OCI-LY7 (cell line): ENCODE data around the gene ZNF417.

Source experiments
- EZH2phosphoT487 ChIP-seq: fragments of 200-600 bp; sonication (generic); IDR thresholded peaks from 2 replicates; pipeline ENCODE4 v1.6.1; 2018; ENCODE audit warnings: low read depth, borderline replicate concordance, mild to moderate bottlenecking, mixed run types, antibody characterized with exemption, low read length, moderate library complexity, mixed read lengths
- TF ChIP-seq, protein P1 (sequence below): fragments of 200-600 bp; sonication (generic); conservative IDR thresholded peaks from 2 replicates; pipeline ENCODE4 v1.5.1; 2014; ENCODE audit warnings: mild to moderate bottlenecking, antibody characterized with exemption, low read length, moderate library complexity, mixed read lengths

DNA sequence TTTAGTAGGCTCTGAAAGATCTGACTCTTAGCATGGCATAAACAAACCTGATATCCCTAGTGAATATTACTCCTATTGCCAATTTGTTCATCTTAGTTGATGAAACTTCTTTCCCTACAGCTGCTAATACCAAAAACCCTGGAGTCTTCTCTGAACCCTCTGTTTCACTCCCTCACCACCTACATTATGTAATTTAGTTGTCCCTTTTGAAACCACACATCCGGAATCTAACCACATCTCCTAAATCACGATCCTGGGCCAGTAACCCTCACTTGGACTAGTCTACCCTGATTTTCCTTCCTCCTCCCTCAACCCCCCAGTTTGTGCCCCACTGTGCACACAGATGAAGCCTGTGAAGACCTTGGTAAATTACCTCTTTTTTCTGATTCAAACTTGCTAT, 29.9 kb upstream of the ZNF417 start:
- TF ChIP-seq, protein P1, sequence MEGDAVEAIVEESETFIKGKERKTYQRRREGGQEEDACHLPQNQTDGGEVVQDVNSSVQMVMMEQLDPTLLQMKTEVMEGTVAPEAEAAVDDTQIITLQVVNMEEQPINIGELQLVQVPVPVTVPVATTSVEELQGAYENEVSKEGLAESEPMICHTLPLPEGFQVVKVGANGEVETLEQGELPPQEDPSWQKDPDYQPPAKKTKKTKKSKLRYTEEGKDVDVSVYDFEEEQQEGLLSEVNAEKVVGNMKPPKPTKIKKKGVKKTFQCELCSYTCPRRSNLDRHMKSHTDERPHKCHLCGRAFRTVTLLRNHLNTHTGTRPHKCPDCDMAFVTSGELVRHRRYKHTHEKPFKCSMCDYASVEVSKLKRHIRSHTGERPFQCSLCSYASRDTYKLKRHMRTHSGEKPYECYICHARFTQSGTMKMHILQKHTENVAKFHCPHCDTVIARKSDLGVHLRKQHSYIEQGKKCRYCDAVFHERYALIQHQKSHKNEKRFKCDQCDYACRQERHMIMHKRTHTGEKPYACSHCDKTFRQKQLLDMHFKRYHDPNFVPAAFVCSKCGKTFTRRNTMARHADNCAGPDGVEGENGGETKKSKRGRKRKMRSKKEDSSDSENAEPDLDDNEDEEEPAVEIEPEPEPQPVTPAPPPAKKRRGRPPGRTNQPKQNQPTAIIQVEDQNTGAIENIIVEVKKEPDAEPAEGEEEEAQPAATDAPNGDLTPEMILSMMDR, result no peak
- no peak for TF ChIP-seq EZH2phosphoT487
